Measurements from ENCODE around the gene CCDC186. TPM values are rescaled to one million over a fixed set of nuclear protein-coding genes. Genes with fewer than 3 reads are reported as not detected.

CCDC186 gene
- total and polyA plus RNA-seq, 11 donors, result 4.7 to 26.0 (median 18.8) TPM

DNA sequence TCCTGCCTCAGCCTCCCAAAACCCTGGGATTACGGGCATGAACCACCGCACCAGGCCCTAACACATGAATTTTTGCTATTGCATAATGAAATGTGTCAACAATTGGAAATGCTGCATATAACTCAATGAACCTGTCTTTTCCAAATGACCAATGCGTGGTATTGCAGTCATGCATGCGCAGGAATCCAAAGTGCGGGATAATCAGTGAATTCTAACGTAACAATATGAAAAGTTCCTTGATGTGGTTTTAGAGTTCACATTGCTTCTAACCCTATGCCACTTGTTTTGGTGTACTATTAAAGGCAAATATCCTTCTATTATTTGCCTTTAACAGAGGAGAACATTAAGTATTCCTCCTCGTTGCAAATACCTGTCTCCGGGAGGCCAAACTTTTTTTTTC, 15.7 kb upstream of the CCDC186 start:
- Histone ChIP-seq H3K36me3 (no peaks in the 10 kb centered on the region), H3K27me3 (no peaks in the 10 kb centered on the region), H3K27ac (no peak overlapping the region), H3K9me3 (no peaks in the 10 kb centered on the region), H3K4me3 (no peak overlapping the region), H3K4me1 (no peaks in the 10 kb centered on the region)
- no peak for TF ChIP-seq POLR2A (IDR thresholded peaks at IDR 0.05)
- TF ChIP-seq, protein P1, sequence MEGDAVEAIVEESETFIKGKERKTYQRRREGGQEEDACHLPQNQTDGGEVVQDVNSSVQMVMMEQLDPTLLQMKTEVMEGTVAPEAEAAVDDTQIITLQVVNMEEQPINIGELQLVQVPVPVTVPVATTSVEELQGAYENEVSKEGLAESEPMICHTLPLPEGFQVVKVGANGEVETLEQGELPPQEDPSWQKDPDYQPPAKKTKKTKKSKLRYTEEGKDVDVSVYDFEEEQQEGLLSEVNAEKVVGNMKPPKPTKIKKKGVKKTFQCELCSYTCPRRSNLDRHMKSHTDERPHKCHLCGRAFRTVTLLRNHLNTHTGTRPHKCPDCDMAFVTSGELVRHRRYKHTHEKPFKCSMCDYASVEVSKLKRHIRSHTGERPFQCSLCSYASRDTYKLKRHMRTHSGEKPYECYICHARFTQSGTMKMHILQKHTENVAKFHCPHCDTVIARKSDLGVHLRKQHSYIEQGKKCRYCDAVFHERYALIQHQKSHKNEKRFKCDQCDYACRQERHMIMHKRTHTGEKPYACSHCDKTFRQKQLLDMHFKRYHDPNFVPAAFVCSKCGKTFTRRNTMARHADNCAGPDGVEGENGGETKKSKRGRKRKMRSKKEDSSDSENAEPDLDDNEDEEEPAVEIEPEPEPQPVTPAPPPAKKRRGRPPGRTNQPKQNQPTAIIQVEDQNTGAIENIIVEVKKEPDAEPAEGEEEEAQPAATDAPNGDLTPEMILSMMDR (IDR thresholded peaks at IDR 0.05), result no peak
- 93 to 95% (median 93%) methylated on average over 8 of the region's 8 CpGs for WGBS, 4 donors
- intact Hi-C loops (cut with DNase I), result no loop called here
- ATAC-seq (no peak), DNase-seq (no peak)

DNA sequence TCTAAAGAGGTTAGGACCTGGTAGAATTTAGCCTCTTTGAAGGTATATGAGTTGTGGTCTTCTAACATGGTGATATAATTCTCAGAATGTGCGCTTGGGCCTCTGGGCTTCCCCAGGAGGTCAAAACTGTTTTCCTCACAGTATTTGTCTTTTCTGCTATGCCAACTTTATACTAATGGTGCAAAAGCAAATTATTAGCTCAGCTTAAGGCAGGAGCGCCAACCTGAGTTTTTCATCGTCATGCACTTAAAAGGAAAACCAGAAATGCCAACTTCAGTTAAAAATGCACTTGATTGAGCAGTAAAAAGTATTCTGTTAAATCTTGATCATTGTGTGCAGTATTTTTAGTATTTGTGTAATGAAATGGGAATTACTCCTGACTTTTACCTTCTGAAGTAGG, 14.9 kb upstream of the CCDC186 start:
- WGBS, 4 donors, result 96 to 98% (median 97%) methylated on average over 3 of the region's 3 CpGs
- Histone ChIP-seq H3K4me3 (no peak overlapping the region), H3K9me3 (no peaks in the 10 kb centered on the region), H3K27me3 (no peaks in the 10 kb centered on the region), H3K36me3 (no peaks in the 10 kb centered on the region), H3K27ac (no peak overlapping the region), H3K4me1 (no peaks in the 10 kb centered on the region)
- no peak for ATAC-seq
- TF ChIP-seq POLR2A (IDR thresholded peaks at IDR 0.05), result no peak
- TF ChIP-seq, protein P1 (IDR thresholded peaks at IDR 0.05), result no peak
- intact Hi-C loops (cut with DNase I), result no loop called here
- no peak for DNase-seq

DNA sequence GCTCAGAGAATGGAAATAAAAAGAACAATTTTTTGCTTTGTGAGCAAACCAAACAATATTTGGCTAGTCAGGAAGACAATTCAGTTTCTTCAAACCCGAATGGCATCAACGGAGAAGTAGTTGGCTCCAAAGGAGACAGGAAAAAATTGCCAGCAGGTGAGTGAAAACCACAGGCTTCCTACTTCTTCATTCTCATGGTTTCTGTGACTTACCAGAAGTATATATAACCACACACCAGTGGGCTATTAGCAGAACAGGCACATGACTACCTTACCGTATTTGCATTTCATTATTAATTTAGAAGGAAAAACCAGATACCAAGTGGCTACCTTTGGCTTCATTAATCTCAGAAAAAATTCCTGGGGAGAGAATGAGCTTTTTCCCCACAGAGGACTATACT, 14.0 kb upstream of the CCDC186 start:
- no peak overlapping the region for H3K4me3 ChIP-seq
- no peaks in the 10 kb centered on the region for H3K36me3 ChIP-seq
- intact Hi-C loops (cut with DNase I), result no loop called here
- H3K27me3 ChIP-seq, result no peaks in the 10 kb centered on the region
- ATAC-seq, result no peak
- no peak for DNase-seq
- 81 to 92% (median 85%) methylated on average over 3 of the region's 3 CpGs for WGBS, 4 donors
- no peaks in the 10 kb centered on the region for H3K4me1 ChIP-seq
- no peak overlapping the region for H3K27ac ChIP-seq
- no peaks in the 10 kb centered on the region for H3K9me3 ChIP-seq
- TF ChIP-seq, protein P1 (IDR thresholded peaks at IDR 0.05), result no peak
- no peak for TF ChIP-seq POLR2A (IDR thresholded peaks at IDR 0.05)

DNA sequence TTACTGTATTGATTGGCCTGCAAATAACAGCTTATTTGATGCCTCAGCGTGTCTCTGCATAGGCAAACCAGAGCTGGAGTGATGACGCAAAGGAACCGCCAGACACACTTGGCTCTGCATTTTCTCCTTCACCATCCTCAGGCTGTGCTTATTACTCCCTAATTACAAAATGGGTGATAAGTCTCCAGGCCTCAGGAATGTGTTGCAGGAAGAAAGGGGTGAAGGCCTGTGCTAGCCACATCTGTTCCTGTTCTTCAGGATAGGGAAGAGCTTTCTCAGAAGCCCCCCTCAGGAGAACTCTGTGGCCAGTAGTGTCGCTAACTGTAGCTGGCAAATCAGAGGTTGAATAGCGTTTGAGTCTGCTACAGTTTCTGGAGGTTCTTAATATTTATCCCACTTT, 10.3 kb upstream of the CCDC186 start:
- TF ChIP-seq, protein P1 (IDR thresholded peaks at IDR 0.05), result no peak
- TF ChIP-seq POLR2A (IDR thresholded peaks at IDR 0.05), result no peak
- Histone ChIP-seq H3K36me3 (no peaks in the 10 kb centered on the region), H3K9me3 (no peaks in the 10 kb centered on the region), H3K4me3 (no peak overlapping the region), H3K4me1 (peaks cover 0 to 11% (median 0%) of the 10 kb centered on the region in 12 donors), H3K27me3 (no peaks in the 10 kb centered on the region), H3K27ac (no peak overlapping the region)
- intact Hi-C loops (cut with DNase I), result loop anchor here in 1 of 10 donors (5.0 kb wide), 1 partner anchor 648 kb away; no protein-coding TSS in a partner anchor
- DNase-seq, result no peak
- WGBS, 4 donors, result 84 to 92% (median 91%) methylated on average over 5 of the region's 5 CpGs
- ATAC-seq, result no peak
